Measurements from ENCODE around the gene WRAP53. TPM values are rescaled to one million over a fixed set of nuclear protein-coding genes. Genes with fewer than 3 reads are reported as not detected.

WRAP53 gene
- total RNA-seq, 4 donors from 2014 or later, result 3.7 to 33.0 (median 6.0) TPM

DNA sequence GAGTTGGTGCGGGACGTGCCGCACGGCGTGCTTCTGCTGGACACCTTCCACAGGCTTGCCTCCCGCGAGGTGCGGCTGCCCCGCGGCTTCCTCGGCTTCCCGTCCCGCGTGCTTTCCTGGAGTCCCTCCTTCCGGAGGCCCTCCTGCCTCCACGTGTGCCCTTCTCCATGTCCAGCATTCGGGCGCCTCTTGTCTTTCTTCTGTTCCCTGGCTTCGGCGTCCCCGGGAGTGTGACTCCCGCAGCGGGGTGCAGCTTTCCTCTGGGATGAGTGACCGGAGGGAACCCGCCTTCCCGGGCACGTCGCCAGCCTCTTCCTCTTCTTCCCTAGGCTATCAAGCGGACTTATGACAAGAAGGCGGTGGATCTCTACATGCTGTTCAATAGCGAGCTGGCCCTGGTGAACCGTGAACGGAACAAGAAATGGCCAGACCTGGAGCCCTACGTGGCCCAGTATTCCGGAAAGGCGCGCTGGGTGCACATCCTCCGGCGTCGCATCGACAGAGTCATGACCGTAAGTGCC lies 52.3 kb downstream of the WRAP53 start:
- Histone ChIP-seq H3K4me1 (peaks cover 0 to 7% (median 3%) of the 10 kb centered on the region in 4 donors), H3K36me3 (no peaks in the 10 kb centered on the region), H3K4me3 (no peak overlapping the region), H3K9me3 (no peaks in the 10 kb centered on the region), H3K27ac (no peak overlapping the region), H3K27me3 (peaks cover 23% of the 10 kb centered on the region)
- TF ChIP-seq POLR2AphosphoS5 (IDR thresholded peaks at IDR 0.05) (no peak), EP300 (IDR thresholded peaks at IDR 0.05; ENCODE audit: low read depth) (no peak), POLR2A (IDR thresholded peaks at IDR 0.05) (no peak)
- TF ChIP-seq, protein P1, sequence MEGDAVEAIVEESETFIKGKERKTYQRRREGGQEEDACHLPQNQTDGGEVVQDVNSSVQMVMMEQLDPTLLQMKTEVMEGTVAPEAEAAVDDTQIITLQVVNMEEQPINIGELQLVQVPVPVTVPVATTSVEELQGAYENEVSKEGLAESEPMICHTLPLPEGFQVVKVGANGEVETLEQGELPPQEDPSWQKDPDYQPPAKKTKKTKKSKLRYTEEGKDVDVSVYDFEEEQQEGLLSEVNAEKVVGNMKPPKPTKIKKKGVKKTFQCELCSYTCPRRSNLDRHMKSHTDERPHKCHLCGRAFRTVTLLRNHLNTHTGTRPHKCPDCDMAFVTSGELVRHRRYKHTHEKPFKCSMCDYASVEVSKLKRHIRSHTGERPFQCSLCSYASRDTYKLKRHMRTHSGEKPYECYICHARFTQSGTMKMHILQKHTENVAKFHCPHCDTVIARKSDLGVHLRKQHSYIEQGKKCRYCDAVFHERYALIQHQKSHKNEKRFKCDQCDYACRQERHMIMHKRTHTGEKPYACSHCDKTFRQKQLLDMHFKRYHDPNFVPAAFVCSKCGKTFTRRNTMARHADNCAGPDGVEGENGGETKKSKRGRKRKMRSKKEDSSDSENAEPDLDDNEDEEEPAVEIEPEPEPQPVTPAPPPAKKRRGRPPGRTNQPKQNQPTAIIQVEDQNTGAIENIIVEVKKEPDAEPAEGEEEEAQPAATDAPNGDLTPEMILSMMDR (IDR thresholded peaks at IDR 0.05), result no peak
- intact Hi-C loops (cut with DNase I; ENCODE audit: low total_unique reads), result loop anchor here (10.0 kb wide), 1 partner anchor 114 kb away; the partner anchor contains the start of genes CYB5D1, NAA38 and TMEM88
- WGBS, 2 donors (ENCODE audit: low coverage in 1 of 2), result 50 to 73% methylated on average over 5 to 42 of the region's 42 CpGs
- DNase-seq, result peak; percentile 17
- in situ Hi-C loops (cut with MboI; ENCODE audit: low pct_ligation_motif_present in 1 of 4, low pct_unique_long_range_greater_than_20kb in 1 of 4, low sequenced_read_pairs in 3 of 4), result loop anchor here in 1 of 4 donors (10.0 kb wide), 1 partner anchor 74 kb away; no protein-coding TSS in a partner anchor

GRCh38 chr17:7742729-7743128 lies 54.5 kb downstream of the WRAP53 start:
- H3K9me3 ChIP-seq, result no peaks in the 10 kb centered on the region
- no peaks in the 10 kb centered on the region for H3K36me3 ChIP-seq
- WGBS, 2 donors (ENCODE audit: low coverage in 1 of 2), result 73 to 74% methylated on average over 6 to 10 of the region's 10 CpGs
- in situ Hi-C loops (cut with MboI; ENCODE audit: low pct_ligation_motif_present in 1 of 4, low pct_unique_long_range_greater_than_20kb in 1 of 4, low sequenced_read_pairs in 3 of 4), result loop anchor here in 1 of 4 donors (10.0 kb wide), 1 partner anchor 72 kb away; no protein-coding TSS in a partner anchor
- intact Hi-C loops (cut with DNase I; ENCODE audit: low total_unique reads), result loop anchor here (10.0 kb wide), 1 partner anchor 112 kb away; the partner anchor contains the start of genes CYB5D1, NAA38 and TMEM88
- no peak for DNase-seq
- peaks cover 0 to 7% (median 3%) of the 10 kb centered on the region in 4 donors for H3K4me1 ChIP-seq
- peaks cover 17% of the 10 kb centered on the region for H3K27me3 ChIP-seq
- no peak overlapping the region for H3K27ac ChIP-seq
- no peak for TF ChIP-seq POLR2AphosphoS5 (IDR thresholded peaks at IDR 0.05)
- no peak for TF ChIP-seq POLR2A (IDR thresholded peaks at IDR 0.05)
- TF ChIP-seq, protein P1 (IDR thresholded peaks at IDR 0.05), result no peak
- no peak for TF ChIP-seq EP300 (IDR thresholded peaks at IDR 0.05; ENCODE audit: low read depth)
- H3K4me3 ChIP-seq, result no peak overlapping the region

DNA sequence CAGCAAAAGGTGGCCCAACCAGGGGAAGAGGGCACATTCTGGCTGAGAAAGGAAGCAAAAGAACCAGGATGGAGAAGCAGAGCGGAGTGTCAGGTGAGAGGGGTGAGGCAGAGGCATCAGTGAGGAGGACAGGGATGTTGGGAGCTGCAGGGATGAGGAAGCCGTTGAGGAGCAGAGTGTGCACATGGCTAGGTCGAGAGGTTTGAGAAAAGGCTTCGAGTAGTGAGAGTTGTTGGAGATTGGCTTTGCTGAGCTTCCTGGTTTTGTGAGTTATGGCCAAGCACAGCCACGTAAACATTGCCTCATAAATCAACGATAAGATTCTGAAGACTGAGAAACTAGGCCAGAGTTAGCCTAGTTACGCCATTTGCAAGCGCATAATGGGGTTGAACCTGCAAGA lies 56.1 kb downstream of the WRAP53 start:
- Histone ChIP-seq H3K27ac (no peak overlapping the region), H3K36me3 (no peaks in the 10 kb centered on the region), H3K4me1 (peaks cover 0 to 16% (median 7%) of the 10 kb centered on the region in 4 donors), H3K9me3 (no peaks in the 10 kb centered on the region), H3K4me3 (no peak overlapping the region), H3K27me3 (peaks cover 14% of the 10 kb centered on the region)
- in situ Hi-C loops (cut with MboI; ENCODE audit: low pct_ligation_motif_present in 1 of 4, low pct_unique_long_range_greater_than_20kb in 1 of 4, low sequenced_read_pairs in 3 of 4) (loop anchor here in 1 of 4 donors (10.0 kb wide), 1 partner anchor 70 kb away; no protein-coding TSS in a partner anchor), intact Hi-C loops (cut with DNase I; ENCODE audit: low total_unique reads) (loop anchor here (10.0 kb wide), 1 partner anchor 110 kb away; the partner anchor contains the start of genes CYB5D1, NAA38 and TMEM88)
- DNase-seq, result no peak
- WGBS, 2 donors (ENCODE audit: low coverage in 1 of 2), result 26 to 58% methylated on average over 4 to 8 of the region's 8 CpGs
- TF ChIP-seq EP300 (IDR thresholded peaks at IDR 0.05; ENCODE audit: low read depth), result no peak
- TF ChIP-seq, protein P1 (IDR thresholded peaks at IDR 0.05), result no peak
- no peak for TF ChIP-seq POLR2A (IDR thresholded peaks at IDR 0.05)
- no peak for TF ChIP-seq POLR2AphosphoS5 (IDR thresholded peaks at IDR 0.05)

DNA sequence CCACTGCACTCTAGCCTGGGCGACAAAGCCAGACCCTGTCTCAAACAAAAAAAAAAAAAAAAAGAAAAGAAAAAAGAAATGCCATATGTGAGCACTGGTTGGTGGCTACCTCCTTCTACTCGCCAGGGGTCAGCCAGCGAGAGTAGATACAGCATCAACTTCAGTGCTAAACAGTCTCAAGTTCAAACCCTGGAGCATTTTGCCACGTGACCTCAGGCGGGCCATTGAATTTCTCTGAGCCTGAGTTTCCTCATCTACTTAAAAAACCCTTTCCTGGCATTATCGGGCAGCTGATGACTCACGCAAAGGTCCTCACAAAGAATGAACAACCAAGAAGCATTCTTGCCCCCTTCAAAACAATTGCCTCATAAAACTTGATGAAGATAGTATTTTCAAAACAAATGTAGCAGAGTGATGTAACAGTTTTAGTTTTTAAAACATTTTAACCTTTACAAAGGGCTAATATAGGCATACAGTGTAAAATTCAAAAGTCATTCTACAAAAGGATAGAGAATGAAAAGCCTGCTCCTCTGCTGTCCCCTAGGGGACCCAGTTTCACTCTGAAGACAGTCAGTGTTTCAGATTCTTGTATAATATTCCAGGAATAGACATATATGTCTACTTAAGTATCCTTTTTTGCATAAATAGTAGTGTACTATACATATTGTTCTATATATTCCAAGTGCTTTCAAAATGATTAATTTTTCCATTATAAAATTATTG lies 57.6 kb downstream of the WRAP53 start:
- intact Hi-C loops (cut with DNase I; ENCODE audit: low total_unique reads), result loop anchor here (10.0 kb wide), 1 partner anchor 109 kb away; the partner anchor contains the start of genes CYB5D1, NAA38 and TMEM88

More for the DNA sequence above, 57.6 kb downstream of the WRAP53 start:
- WGBS, 2 donors (ENCODE audit: low coverage in 1 of 2), result 72 to 100% methylated on average over 3 to 7 of the region's 7 CpGs
- no peak for TF ChIP-seq POLR2A (IDR thresholded peaks at IDR 0.05)
- TF ChIP-seq, protein P1 (IDR thresholded peaks at IDR 0.05), result no peak
- no peak for TF ChIP-seq EP300 (IDR thresholded peaks at IDR 0.05; ENCODE audit: low read depth)
- TF ChIP-seq POLR2AphosphoS5 (IDR thresholded peaks at IDR 0.05), result no peak
- peaks cover under 1% of the 10 kb centered on the region for H3K27me3 ChIP-seq
- DNase-seq, result no peak
- H3K4me3 ChIP-seq, result no peak overlapping the region
- H3K27ac ChIP-seq, result no peak overlapping the region
- peaks cover 0 to 16% (median 7%) of the 10 kb centered on the region in 4 donors for H3K4me1 ChIP-seq
- H3K36me3 ChIP-seq, result no peaks in the 10 kb centered on the region
- in situ Hi-C loops (cut with MboI; ENCODE audit: low pct_ligation_motif_present in 1 of 4, low pct_unique_long_range_greater_than_20kb in 1 of 4, low sequenced_read_pairs in 3 of 4), result loop anchor here in 1 of 4 donors (10.0 kb wide), 1 partner anchor 69 kb away; no protein-coding TSS in a partner anchor
- H3K9me3 ChIP-seq, result no peaks in the 10 kb centered on the region

Data from transverse colon (tissue), 4 donors.